ENCODE measurements around the gene DOCK1.

DNA sequence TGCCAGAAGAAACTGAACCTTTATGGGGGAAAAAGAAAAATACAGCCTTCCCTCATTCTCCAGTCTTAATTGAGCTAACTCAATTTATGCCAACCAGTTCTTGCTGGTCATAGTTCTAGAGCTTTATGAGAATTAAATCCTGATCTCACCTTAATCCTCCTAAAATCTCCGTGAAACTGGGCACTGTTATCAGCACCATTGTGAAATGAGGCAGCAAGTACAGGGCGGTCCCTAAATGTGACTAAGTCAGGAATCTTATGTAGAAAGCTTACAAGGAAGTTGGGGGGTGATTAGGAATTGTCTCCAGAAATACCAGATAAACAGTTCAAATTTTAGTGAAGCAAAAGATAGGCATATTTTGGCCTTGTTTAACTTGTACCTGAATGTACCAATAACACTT lies 301.9 kb downstream of the DOCK1 start:
- TF ChIP-seq, protein P1, sequence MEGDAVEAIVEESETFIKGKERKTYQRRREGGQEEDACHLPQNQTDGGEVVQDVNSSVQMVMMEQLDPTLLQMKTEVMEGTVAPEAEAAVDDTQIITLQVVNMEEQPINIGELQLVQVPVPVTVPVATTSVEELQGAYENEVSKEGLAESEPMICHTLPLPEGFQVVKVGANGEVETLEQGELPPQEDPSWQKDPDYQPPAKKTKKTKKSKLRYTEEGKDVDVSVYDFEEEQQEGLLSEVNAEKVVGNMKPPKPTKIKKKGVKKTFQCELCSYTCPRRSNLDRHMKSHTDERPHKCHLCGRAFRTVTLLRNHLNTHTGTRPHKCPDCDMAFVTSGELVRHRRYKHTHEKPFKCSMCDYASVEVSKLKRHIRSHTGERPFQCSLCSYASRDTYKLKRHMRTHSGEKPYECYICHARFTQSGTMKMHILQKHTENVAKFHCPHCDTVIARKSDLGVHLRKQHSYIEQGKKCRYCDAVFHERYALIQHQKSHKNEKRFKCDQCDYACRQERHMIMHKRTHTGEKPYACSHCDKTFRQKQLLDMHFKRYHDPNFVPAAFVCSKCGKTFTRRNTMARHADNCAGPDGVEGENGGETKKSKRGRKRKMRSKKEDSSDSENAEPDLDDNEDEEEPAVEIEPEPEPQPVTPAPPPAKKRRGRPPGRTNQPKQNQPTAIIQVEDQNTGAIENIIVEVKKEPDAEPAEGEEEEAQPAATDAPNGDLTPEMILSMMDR (IDR thresholded peaks at IDR 0.05 in 4 of 5, conservative IDR thresholded peaks at IDR 0.05 in 1 of 5), result no peak
- TF ChIP-seq POLR2A (IDR thresholded peaks at IDR 0.05), result no peak

Data from gastrocnemius medialis (tissue), 4 donors.